K562 (cell line): ENCODE data around the gene CD6. TPM values are rescaled to one million over a fixed set of nuclear protein-coding genes. Genes with fewer than 3 reads are reported as not detected.

Source experiments
- ATAC-seq: fragments of 200-7000 bp; cut with Tn5 transposase; 3 replicates; pipeline ENCODE4 v1.9.1; 2020; ENCODE audit warnings: moderate library complexity
- BruUV-seq: library from RNA; stranded (reverse); fragments of 400-500 nt; replicated peaks from 2 replicates; lab custom pipeline; 2021; lab: Mats Ljungman, UMichigan
- CTCF ChIA-PET: fragments of 300-600 bp; formaldehyde crosslinking; extraction: SDS; loops from one replicate; lab custom pipeline; 2021; ENCODE audit warnings: low intra/inter-chr PET ratio; lab: Yijun Ruan, JAX
- POLR2A ChIA-PET: fragments of 300-600, 350-650 bp; sonication (Branson Sonifier 250); formaldehyde crosslinking; extraction: SDS; loops from one replicate; lab custom pipeline; 2021; ENCODE audit warnings: antibody characterized with exemption, inconsistent platforms; lab: Yijun Ruan, JAX
- DNase-seq, 4 experiments: peaks; one replicate each; pipeline versions ENCODE4 v3.0.0 to v3.0.0-alpha.2; 2011 to 2018; ENCODE audit warnings: low spot score in 3 of 4, mixed read lengths in 3 of 4; ENCODE audit errors: extremely low read depth in 1 of 4
- FAIRE-seq: peaks from 2 replicates; lab custom pipeline; 2011; peaks lifted over from hg19 to GRCh38; lab: Jason Lieb, UNC
- H2AFZ ChIP-seq: 2 replicates; pipeline ENCODE4 v1.6.0; 2011; ENCODE audit warnings: low read depth, low read length, control low read depth, inconsistent platforms
- H3K27ac ChIP-seq: fragments of 200-600 bp; 3 replicates; pipeline ENCODE4 v1.8.0; 2011; ENCODE audit warnings: low read depth, mild to moderate bottlenecking, control low read depth, inconsistent platforms, low read length, moderate library complexity, mixed read lengths; ENCODE audit errors: extremely low read depth
- H3K27me3 ChIP-seq, 2 experiments: fragments of 300-600 bp in 1 of 2; 2 replicates in 1 of 2; 3 replicates in 1 of 2; pipeline versions ENCODE4 v1.6.0 to v1.8.0; 2011; ENCODE audit warnings: inconsistent platforms in 2 of 2, low read length in 2 of 2, mild to moderate bottlenecking in 1 of 2, mixed read lengths in 1 of 2, moderate library complexity in 1 of 2; ENCODE audit not compliant: control insufficient read depth in 2 of 2, insufficient read depth in 2 of 2
- H3K36me3 ChIP-seq: fragments of 300-600 bp; 3 replicates; pipeline ENCODE4 v1.8.0; 2011; ENCODE audit warnings: mild to moderate bottlenecking, low read length, inconsistent platforms; ENCODE audit not compliant: control insufficient read depth, insufficient read depth
- H3K4me1 ChIP-seq, 2 experiments: fragments of 200-600 bp in 1 of 2; replicated peaks in 1 of 2; 2 replicates in 1 of 2; 3 replicates in 1 of 2; pipeline versions ENCODE4 v1.5.1 to v1.8.0; 2011; ENCODE audit warnings: inconsistent platforms in 2 of 2, low read length in 2 of 2, mild to moderate bottlenecking in 1 of 2, mixed read lengths in 1 of 2, moderate library complexity in 1 of 2; ENCODE audit not compliant: control insufficient read depth in 2 of 2, insufficient read depth in 2 of 2
- H3K4me2 ChIP-seq: 2 replicates; pipeline ENCODE4 v1.6.1; 2011; ENCODE audit warnings: low read length, control low read depth, inconsistent platforms, mixed read lengths; ENCODE audit not compliant: insufficient read depth
- H3K4me3 ChIP-seq: fragments of 200-600 bp; sonication (generic), shearing (Covaris generic); 2 replicates; pipeline ENCODE4 v1.5.1; 2016; ENCODE audit warnings: control low read depth, inconsistent platforms
- H3K79me2 ChIP-seq: fragments of 200-600 bp; 3 replicates; pipeline ENCODE4 v1.8.0; 2011; ENCODE audit warnings: low read length, inconsistent platforms; ENCODE audit not compliant: control insufficient read depth, insufficient read depth
- H3K9ac ChIP-seq, 2 experiments: 2 replicates each; pipeline versions ENCODE4 v1.6.0 to v1.6.1; 2011; ENCODE audit warnings: low read depth in 2 of 2, low read length in 2 of 2, control low read depth in 1 of 2, inconsistent platforms in 1 of 2, mild to moderate bottlenecking in 1 of 2, mixed read lengths in 1 of 2; ENCODE audit not compliant: insufficient read depth in 1 of 2
- H3K9me1 ChIP-seq: one replicate; pipeline ENCODE4 v1.6.0; 2011; ENCODE audit warnings: inconsistent platforms, mild to moderate bottlenecking, low read length, moderate library complexity; ENCODE audit not compliant: control insufficient read depth, insufficient read depth
- H3K9me3 ChIP-seq: replicated peaks from 2 replicates; pipeline ENCODE4 v1.5.1; 2011; ENCODE audit warnings: low read depth, low read length, inconsistent platforms; ENCODE audit not compliant: control insufficient read depth, insufficient read depth
- H4K20me1 ChIP-seq: replicated peaks from 2 replicates; pipeline ENCODE4 v1.6.1; 2011; ENCODE audit warnings: low read length, inconsistent platforms, mixed read lengths; ENCODE audit not compliant: control insufficient read depth, insufficient read depth
- MCM3 ChIP-seq: fragments of 450-650 bp; IDR thresholded peaks from 2 replicates; pipeline ENCODE4 v1.6.1; 2016
- NFE2L1 ChIP-seq: fragments of 450-650 bp; IDR thresholded peaks from 2 replicates; pipeline ENCODE4 v1.6.1; 2016; ENCODE audit warnings: missing genetic modification characterization, low read depth, mild to moderate bottlenecking, missing compliant biosample characterization, moderate library complexity, borderline replicate concordance
- PCBP1 ChIP-seq: fragments of 200-400 bp; formaldehyde crosslinking; IDR thresholded peaks from 2 replicates; pipeline ENCODE4 v1.6.1; 2018; ENCODE audit warnings: mild to moderate bottlenecking, low read depth, low read length; ENCODE audit not compliant: poor library complexity, severe bottlenecking
- PHF21A ChIP-seq: fragments of 450-650 bp; IDR thresholded peaks from 2 replicates; pipeline ENCODE4 v1.6.1; 2017; ENCODE audit warnings: low read depth, borderline replicate concordance
- POLR2G ChIP-seq: fragments of 200-400 bp; formaldehyde crosslinking; IDR thresholded peaks from 2 replicates; pipeline ENCODE4 v1.6.1; 2017; ENCODE audit warnings: low read depth, mild to moderate bottlenecking, antibody characterized with exemption, low read length, moderate library complexity
- PRMT5 ChIP-seq: sonication (generic); formaldehyde crosslinking; IDR thresholded peaks from 2 replicates; pipeline ENCODE4 v1.5.0; 2020; ENCODE audit warnings: missing genetic modification reagents
- RB1 ChIP-seq: fragments of 450-650 bp; IDR thresholded peaks from 2 replicates; pipeline ENCODE4 v1.6.1; 2017; ENCODE audit warnings: low read depth, mild to moderate bottlenecking
- TARDBP ChIP-seq: fragments of 450-650 bp; IDR thresholded peaks from 2 replicates; pipeline ENCODE4 v1.6.1; 2016
- U2AF1 ChIP-seq: fragments of 200-400 bp; formaldehyde crosslinking; optimal IDR thresholded peaks from 2 replicates; pipeline ENCODE3; 2017; ENCODE audit warnings: mild to moderate bottlenecking, low read depth, low read length, moderate library complexity
- ZNF324 ChIP-seq: fragments of 250-450 bp; sonication (Bioruptor Pico); IDR thresholded peaks from 2 replicates; pipeline ENCODE4 v1.4.0; 2020; ENCODE audit warnings: mild to moderate bottlenecking
- ZNF695 ChIP-seq: fragments of 450-650 bp; formaldehyde crosslinking; IDR thresholded peaks from 2 replicates; pipeline ENCODE4 v1.4.0; 2020; ENCODE audit warnings: mild to moderate bottlenecking, moderate library complexity
- WGBS: fragments of 100-300 bp; shearing (Covaris generic); methylation state at CpG from one replicate; pipeline ENCODE4 v1.1.6; 2016; ENCODE audit warnings: low coverage, mixed read lengths; ENCODE audit not compliant: insufficient coverage; ENCODE audit errors: missing lambda C conversion rate; 5-methylcytosine and 5-hydroxymethylcytosine counted together
- in situ Hi-C: fragments of 300-500 bp; cut with MboI; formaldehyde crosslinking; loops from 4 replicates; pipeline ENCODE4 v1.15.0; 2018; ENCODE audit warnings: inconsistent platforms, mixed read lengths
- intact Hi-C: fragments of 100-400 bp; cut with micrococcal nuclease; formaldehyde crosslinking; loops from 2 replicates; pipeline ENCODE4 v1.14.2; 2022
- polyA plus RNA-seq, 8 experiments: library from polyadenylated mRNA; depleted of rRNA in 4 of 8; stranded (reverse) in 5 of 8; unstranded in 3 of 8; fragments of >200 nt; fragmentation: Nextera tagmentation in 2 of 8; fragmentation: Illumina TruSeq in 1 of 8; extraction: Ambion mirVana in 2 of 8; extraction: Trizol in 1 of 8; gene quantifications; 2 replicates each; pipeline versions ENCODE4 v1.2.1 to v1.2.3, GENCODE V29; 2011 to 2014; ENCODE audit warnings: inconsistent platforms in 1 of 8, missing spikeins in 1 of 8
- total RNA-seq, 7 experiments: library from RNA; depleted of rRNA in 6 of 7; stranded (reverse); fragments of >200 nt in 6 of 7; fragmentation: Illumina TruSeq in 2 of 7; extraction: Trizol in 2 of 7; gene quantifications; 2 replicates each; pipeline versions ENCODE4 v1.2.1 to v1.2.3, GENCODE V29; 2011 to 2021; ENCODE audit warnings: low replicate concordance in 1 of 7
- TF ChIP-seq, protein P1 (sequence below): sonication (generic); formaldehyde crosslinking; IDR thresholded peaks from 2 replicates; pipeline ENCODE4 v1.8.0; 2022; ENCODE audit warnings: mild to moderate bottlenecking, missing genetic modification reagents
- TF ChIP-seq, protein P2 (sequence below): fragments of 450-650 bp; IDR thresholded peaks from 2 replicates; pipeline ENCODE4 v1.6.1; 2016; ENCODE audit warnings: borderline replicate concordance
- TF ChIP-seq, protein P3 (sequence below): fragments of 200-800 bp; sonication (Bioruptor generic); IDR thresholded peaks from 2 replicates; pipeline ENCODE4 v1.6.1; 2017; ENCODE audit warnings: missing genetic modification characterization, missing compliant biosample characterization

The CD6 gene
- total and polyA plus RNA-seq, 9 of the 15 experiments (the other 6 are each of a cell fraction or from before 2014, with no cell fraction given) = 0.84 TPM; not detected in 8

DNA sequence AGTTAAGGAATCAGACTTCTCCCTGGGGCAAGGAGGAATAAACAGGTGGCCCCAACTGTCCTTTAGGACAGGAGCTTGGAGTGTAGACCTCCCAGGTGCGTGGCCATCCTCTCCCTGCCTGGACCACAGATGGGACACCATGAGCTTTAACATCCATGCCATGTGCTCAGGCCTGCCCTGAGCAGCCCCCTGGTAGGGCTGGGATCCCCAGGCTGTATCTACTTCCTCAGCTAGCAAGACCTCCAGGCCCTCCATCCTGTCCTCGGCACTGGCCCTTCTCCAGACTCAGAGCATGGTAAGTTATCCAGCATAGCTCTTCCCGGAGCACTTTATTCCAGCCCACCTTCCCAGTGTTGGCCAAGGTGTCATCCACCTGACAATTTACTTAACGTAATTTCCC lies 5.7 kb downstream of the CD6 start:
- DNase-seq = no peak
- in situ Hi-C loops = no loop called here
- H4K20me1 ChIP-seq = 0 out of 2 replicates have a peak, but pooled peaks cover 6% of the 10 kb centered on the region
- H3K4me1 ChIP-seq = no peaks in the 10 kb centered on the region
- no peak overlapping the region for H3K4me3 ChIP-seq
- no peak overlapping the region for H2AFZ ChIP-seq
- H3K79me2 ChIP-seq = no peaks in the 10 kb centered on the region
- CTCF ChIA-PET = no interaction called here
- H3K27me3 ChIP-seq = peaks cover 40 to 70% of the 10 kb centered on the region in 2 experiments
- no peak overlapping the region for H3K4me2 ChIP-seq
- H3K9me1 ChIP-seq = no peaks in the 10 kb centered on the region
- H3K9ac ChIP-seq = no peak overlapping the region
- no peak for ATAC-seq
- POLR2A ChIA-PET = no interaction called here
- no peaks in the 10 kb centered on the region for H3K9me3 ChIP-seq
- H3K27ac ChIP-seq = no peak overlapping the region
- intact Hi-C loops = no loop called here
- no TSS peak for BruUV-seq
- no peaks in the 10 kb centered on the region for H3K36me3 ChIP-seq
- 0% methylated on average over 3 of the region's 4 CpGs for WGBS
- FAIRE-seq = no peak
- no peak for TF ChIP-seq RB1
- TF ChIP-seq PHF21A = no peak
- no peak for TF ChIP-seq ZNF695 (CRISPR knock-in tag)
- TF ChIP-seq, protein P1, sequence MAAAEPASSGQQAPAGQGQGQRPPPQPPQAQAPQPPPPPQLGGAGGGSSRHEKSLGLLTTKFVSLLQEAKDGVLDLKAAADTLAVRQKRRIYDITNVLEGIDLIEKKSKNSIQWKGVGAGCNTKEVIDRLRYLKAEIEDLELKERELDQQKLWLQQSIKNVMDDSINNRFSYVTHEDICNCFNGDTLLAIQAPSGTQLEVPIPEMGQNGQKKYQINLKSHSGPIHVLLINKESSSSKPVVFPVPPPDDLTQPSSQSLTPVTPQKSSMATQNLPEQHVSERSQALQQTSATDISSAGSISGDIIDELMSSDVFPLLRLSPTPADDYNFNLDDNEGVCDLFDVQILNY = no peak
- no peak for TF ChIP-seq NFE2L1 (tag)
- TF ChIP-seq POLR2G = no peak

DNA sequence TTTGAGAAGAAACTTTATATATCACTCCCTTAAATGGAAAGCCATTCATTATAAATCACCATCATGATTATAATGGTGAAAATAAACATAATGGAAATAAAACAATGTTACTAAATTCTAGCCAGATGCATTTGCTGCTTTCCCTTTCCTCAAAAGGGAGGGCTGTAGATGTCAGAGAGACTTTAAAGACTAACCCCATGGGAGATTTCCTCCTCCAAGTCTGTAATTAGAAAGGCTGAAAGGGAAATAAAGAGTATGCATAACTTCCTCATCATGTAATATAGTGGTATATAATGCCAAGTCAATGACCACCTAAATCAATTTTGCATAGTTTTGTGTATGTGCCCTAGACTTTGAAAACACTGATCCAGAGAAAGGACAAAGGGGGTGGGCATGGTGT lies 6.4 kb downstream of the CD6 start:
- Histone ChIP-seq H3K9ac (no peak overlapping the region), H3K9me3 (no peaks in the 10 kb centered on the region), H4K20me1 (0 out of 2 replicates have a peak, but pooled peaks cover 6% of the 10 kb centered on the region), H3K27ac (no peak overlapping the region), H3K4me2 (no peak overlapping the region), H3K27me3 (peaks cover 43 to 70% of the 10 kb centered on the region in 2 experiments), H3K4me1 (no peaks in the 10 kb centered on the region), H3K36me3 (no peaks in the 10 kb centered on the region), H3K79me2 (no peaks in the 10 kb centered on the region), H2AFZ (no peak overlapping the region), H3K9me1 (no peaks in the 10 kb centered on the region), H3K4me3 (no peak overlapping the region)
- no TSS peak for BruUV-seq
- ATAC-seq (no peak), DNase-seq (no peak), FAIRE-seq (no peak)
- CTCF ChIA-PET = no interaction called here
- POLR2A ChIA-PET = no interaction called here
- in situ Hi-C loops (no loop called here), intact Hi-C loops (no loop called here)
- TF ChIP-seq TARDBP = no peak
- TF ChIP-seq U2AF1 = no peak
- no peak for TF ChIP-seq PCBP1
- TF ChIP-seq, protein P2, sequence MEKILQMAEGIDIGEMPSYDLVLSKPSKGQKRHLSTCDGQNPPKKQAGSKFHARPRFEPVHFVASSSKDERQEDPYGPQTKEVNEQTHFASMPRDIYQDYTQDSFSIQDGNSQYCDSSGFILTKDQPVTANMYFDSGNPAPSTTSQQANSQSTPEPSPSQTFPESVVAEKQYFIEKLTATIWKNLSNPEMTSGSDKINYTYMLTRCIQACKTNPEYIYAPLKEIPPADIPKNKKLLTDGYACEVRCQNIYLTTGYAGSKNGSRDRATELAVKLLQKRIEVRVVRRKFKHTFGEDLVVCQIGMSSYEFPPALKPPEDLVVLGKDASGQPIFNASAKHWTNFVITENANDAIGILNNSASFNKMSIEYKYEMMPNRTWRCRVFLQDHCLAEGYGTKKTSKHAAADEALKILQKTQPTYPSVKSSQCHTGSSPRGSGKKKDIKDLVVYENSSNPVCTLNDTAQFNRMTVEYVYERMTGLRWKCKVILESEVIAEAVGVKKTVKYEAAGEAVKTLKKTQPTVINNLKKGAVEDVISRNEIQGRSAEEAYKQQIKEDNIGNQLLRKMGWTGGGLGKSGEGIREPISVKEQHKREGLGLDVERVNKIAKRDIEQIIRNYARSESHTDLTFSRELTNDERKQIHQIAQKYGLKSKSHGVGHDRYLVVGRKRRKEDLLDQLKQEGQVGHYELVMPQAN = no peak
- no peak for TF ChIP-seq PRMT5 (CRISPR knock-in tag)
- TF ChIP-seq, protein P3, sequence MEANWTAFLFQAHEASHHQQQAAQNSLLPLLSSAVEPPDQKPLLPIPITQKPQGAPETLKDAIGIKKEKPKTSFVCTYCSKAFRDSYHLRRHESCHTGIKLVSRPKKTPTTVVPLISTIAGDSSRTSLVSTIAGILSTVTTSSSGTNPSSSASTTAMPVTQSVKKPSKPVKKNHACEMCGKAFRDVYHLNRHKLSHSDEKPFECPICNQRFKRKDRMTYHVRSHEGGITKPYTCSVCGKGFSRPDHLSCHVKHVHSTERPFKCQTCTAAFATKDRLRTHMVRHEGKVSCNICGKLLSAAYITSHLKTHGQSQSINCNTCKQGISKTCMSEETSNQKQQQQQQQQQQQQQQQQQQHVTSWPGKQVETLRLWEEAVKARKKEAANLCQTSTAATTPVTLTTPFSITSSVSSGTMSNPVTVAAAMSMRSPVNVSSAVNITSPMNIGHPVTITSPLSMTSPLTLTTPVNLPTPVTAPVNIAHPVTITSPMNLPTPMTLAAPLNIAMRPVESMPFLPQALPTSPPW (CRISPR knock-in tag) = no peak
- TF ChIP-seq ZNF324 (CRISPR knock-in tag) = no peak
- no peak for TF ChIP-seq MCM3
